ENCODE measurements around the gene PHACTR1.

DNA sequence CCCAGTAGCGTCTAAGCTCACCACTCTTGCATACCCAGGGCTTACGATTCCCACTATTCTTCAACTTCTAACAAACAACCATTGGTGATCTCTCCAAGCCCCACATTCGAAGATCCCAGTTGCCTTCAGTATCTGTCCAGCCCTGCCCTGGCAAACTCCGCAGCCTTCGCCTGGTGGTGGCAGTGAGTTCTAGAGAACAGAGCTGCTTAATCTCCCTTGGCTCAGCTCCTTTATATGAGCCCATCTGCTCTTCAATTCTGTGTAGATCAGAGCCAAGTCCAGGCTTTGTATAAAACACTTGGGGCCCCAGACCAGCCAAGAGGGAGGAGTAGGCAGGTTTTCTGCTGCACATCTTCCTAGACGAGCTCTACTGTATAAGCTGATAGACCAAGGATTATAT, 193.3 kb downstream of the PHACTR1 start:
- TF ChIP-seq POLR2A (IDR thresholded peaks at IDR 0.05; ENCODE audit: low read length) (no peak), GATA1 (IDR thresholded peaks at IDR 0.05; ENCODE audit: low read depth, low read length) (no peak)
